GM12878 (cell line): ENCODE results near the gene RYR2. TPM values are rescaled to one million over a fixed set of nuclear protein-coding genes. Genes with fewer than 3 reads are reported as not detected.

Experiments
- ATAC-seq: fragments of 200-7000 bp; cut with Tn5 transposase; 3 replicates; pipeline ENCODE4 v1.9.1; 2020; ENCODE audit warnings: mild to moderate bottlenecking, moderate library complexity
- BruUV-seq: library from RNA; stranded (reverse); fragments of 400-500 nt; replicated peaks from 2 replicates; lab custom pipeline; 2021; lab: Mats Ljungman, UMichigan
- CTCF ChIA-PET: fragments of 300-600 bp; sonication (Branson Sonifier 250); formaldehyde crosslinking; extraction: SDS; loops from one replicate; lab custom pipeline; 2021; ENCODE audit warnings: inconsistent platforms; lab: Yijun Ruan, JAX
- POLR2A ChIA-PET: fragments of 350-600 bp; formaldehyde crosslinking; extraction: SDS; loops from one replicate; lab custom pipeline; 2021; ENCODE audit warnings: inconsistent platforms; lab: Charles Lee
- RAD21 ChIA-PET: fragments of 300-600 bp; sonication (Branson Sonifier 250); formaldehyde crosslinking; loops from one replicate; lab custom pipeline; 2023; ENCODE audit warnings: antibody characterized with exemption; ENCODE audit not compliant: unreplicated experiment; lab: Charles Lee
- SMC1A ChIA-PET: fragments of 300-600 bp; sonication (Branson Sonifier 250); formaldehyde crosslinking; loops from one replicate; lab custom pipeline; 2023; ENCODE audit not compliant: unreplicated experiment, uncharacterized antibody; lab: Charles Lee
- DNase-seq: peaks from one replicate; pipeline ENCODE4 v3.0.0-alpha.2; 2011; ENCODE audit warnings: low read depth, low spot score
- FAIRE-seq: peaks from 3 replicates; lab custom pipeline; 2011; peaks lifted over from hg19 to GRCh38; lab: Jason Lieb, UNC
- H2AFZ ChIP-seq: 2 replicates; pipeline ENCODE4 v1.6.0; 2011; ENCODE audit warnings: low read depth, low read length, control low read depth; ENCODE audit not compliant: control insufficient read depth
- H3K27ac ChIP-seq: 2 replicates; pipeline ENCODE4 v1.5.1; 2011; ENCODE audit warnings: control low read depth; ENCODE audit not compliant: control insufficient read depth, insufficient read depth
- H3K27me3 ChIP-seq, 2 experiments: replicated peaks in 1 of 2; 2 replicates each; pipeline versions ENCODE4 v1.6.0 to v1.6.1; 2011; ENCODE audit warnings: low read length in 1 of 2; ENCODE audit not compliant: control insufficient read depth in 2 of 2, insufficient read depth in 2 of 2
- H3K36me3 ChIP-seq, 2 experiments: 2 replicates each; pipeline ENCODE4 v1.5.1; 2011; ENCODE audit warnings: low read length in 1 of 2; ENCODE audit not compliant: control insufficient read depth in 2 of 2, insufficient read depth in 2 of 2
- H3K4me1 ChIP-seq: 2 replicates; pipeline ENCODE4 v1.6.1; 2011; ENCODE audit warnings: mild to moderate bottlenecking, low read length, moderate library complexity, mixed read lengths; ENCODE audit not compliant: control insufficient read depth, insufficient read depth
- H3K4me2 ChIP-seq: 2 replicates; pipeline ENCODE4 v1.6.0; 2011; ENCODE audit warnings: control low read depth; ENCODE audit not compliant: control insufficient read depth, insufficient read depth
- H3K4me3 ChIP-seq: fragments of 200-600 bp; sonication (generic); 2 replicates; pipeline ENCODE4 v1.5.1; 2016
- H3K79me2 ChIP-seq: 2 replicates; pipeline ENCODE4 v1.6.0; 2011; ENCODE audit warnings: low read length; ENCODE audit not compliant: control insufficient read depth, insufficient read depth
- H3K9ac ChIP-seq: 2 replicates; pipeline ENCODE4 v1.8.0; 2011; ENCODE audit warnings: low read length, control low read depth, mixed read lengths; ENCODE audit not compliant: control insufficient read depth, insufficient read depth
- H3K9me3 ChIP-seq: replicated peaks from 3 replicates; pipeline ENCODE4 v1.5.1; 2011; ENCODE audit warnings: mild to moderate bottlenecking, low read length; ENCODE audit not compliant: control insufficient read depth, insufficient read depth
- H4K20me1 ChIP-seq: 2 replicates; pipeline ENCODE4 v1.6.0; 2011; ENCODE audit not compliant: control insufficient read depth, insufficient read depth
- BMI1 ChIP-seq: fragments of 450-650 bp; IDR thresholded peaks from 2 replicates; pipeline ENCODE4 v1.6.1; 2016; ENCODE audit warnings: mild to moderate bottlenecking, moderate library complexity, borderline replicate concordance
- CBX5 ChIP-seq: sonication (generic); IDR thresholded peaks from 2 replicates; pipeline ENCODE4 v1.6.1; 2016; ENCODE audit warnings: low read depth, moderate library complexity, mild to moderate bottlenecking, inconsistent platforms
- CREM ChIP-seq: IDR thresholded peaks from 2 replicates; pipeline ENCODE4 v1.6.1; 2014; ENCODE audit warnings: antibody characterized with exemption, low read depth
- CTCF ChIP-seq, 3 experiments: IDR thresholded peaks in 2 of 3; conservative IDR thresholded peaks in 1 of 3; 2 replicates each; pipeline ENCODE4 v1.5.1; 2011; ENCODE audit warnings: low read depth in 3 of 3, low read length in 3 of 3, mild to moderate bottlenecking in 3 of 3, control low read depth in 2 of 3, moderate library complexity in 2 of 3, inconsistent platforms in 1 of 3, mixed read lengths in 1 of 3; ENCODE audit not compliant: control insufficient read depth in 2 of 3, insufficient read depth in 1 of 3; ENCODE audit errors: extremely low read depth in 1 of 3
- FOXK2 ChIP-seq: fragments of 450-650 bp; IDR thresholded peaks from 2 replicates; pipeline ENCODE4 v1.6.1; 2017; ENCODE audit warnings: mild to moderate bottlenecking, moderate library complexity
- HDGF ChIP-seq: fragments of 450-650 bp; IDR thresholded peaks from 2 replicates; pipeline ENCODE4 v1.6.1; 2016; ENCODE audit warnings: antibody characterized with exemption
- KAT2A ChIP-seq: conservative IDR thresholded peaks from 2 replicates; pipeline ENCODE4 v1.6.1; 2011; ENCODE audit warnings: low read depth, low read length; ENCODE audit not compliant: control insufficient read depth
- MTA3 ChIP-seq: IDR thresholded peaks from 2 replicates; pipeline ENCODE4 v1.6.1; 2012; ENCODE audit warnings: low read length, inconsistent platforms, borderline replicate concordance
- NR2C1 ChIP-seq: fragments of 450-650 bp; IDR thresholded peaks from 2 replicates; pipeline ENCODE4 v1.6.1; 2017; ENCODE audit warnings: antibody characterized with exemption, mild to moderate bottlenecking, moderate library complexity
- TCF3 ChIP-seq: IDR thresholded peaks from 2 replicates; pipeline ENCODE4 v1.6.1; 2012; ENCODE audit warnings: low read depth, mild to moderate bottlenecking, low read length, borderline replicate concordance; ENCODE audit not compliant: insufficient read depth
- USF2 ChIP-seq: IDR thresholded peaks from 2 replicates; pipeline ENCODE4 v1.6.1; 2011; ENCODE audit warnings: low read depth, low read length, improper control_type of control experiment, borderline replicate concordance
- ZNF217 ChIP-seq: fragments of 450-650 bp; IDR thresholded peaks from 2 replicates; pipeline ENCODE4 v1.6.1; 2017; ENCODE audit warnings: antibody characterized with exemption, mild to moderate bottlenecking
- ZZZ3 ChIP-seq: IDR thresholded peaks from 2 replicates; pipeline ENCODE4 v1.6.1; 2011; ENCODE audit warnings: low read depth; ENCODE audit not compliant: control insufficient read depth, insufficient read length
- WGBS: methylation state at CpG from one replicate; pipeline ENCODE4 v1.1.6; 2016; ENCODE audit warnings: low lambda C conversion rate; ENCODE audit not compliant: insufficient replicate concordance, insufficient coverage; ENCODE audit errors: missing lambda C conversion rate; 5-methylcytosine and 5-hydroxymethylcytosine counted together
- in situ Hi-C: fragments of 300-500 bp; cut with MboI; formaldehyde crosslinking; loops from 9 replicates; pipeline ENCODE4 v1.14.3; 2018; ENCODE audit warnings: mixed read lengths
- intact Hi-C: fragments of 100-400 bp; cut with micrococcal nuclease; formaldehyde crosslinking; loops from one replicate; pipeline ENCODE4 v1.14.2; 2022; ENCODE audit not compliant: unreplicated experiment
- polyA plus RNA-seq, 11 experiments: library from polyadenylated mRNA; depleted of rRNA in 4 of 11; unstranded in 6 of 11; stranded (reverse) in 5 of 11; fragments of >200 nt; fragmentation: Nextera tagmentation in 4 of 11; fragmentation: Illumina TruSeq in 1 of 11; extraction: Ambion mirVana in 4 of 11; extraction: Trizol in 1 of 11; gene quantifications; 1 replicate in 1 of 11; 2 replicates in 10 of 11; pipeline versions ENCODE4 v1.2.1 to v1.2.3, GENCODE V29; 2011 to 2016; ENCODE audit warnings: inconsistent platforms in 2 of 11, missing spikeins in 2 of 11, low read depth in 1 of 11
- total RNA-seq, 4 experiments: library from RNA; depleted of rRNA in 3 of 4; stranded (reverse); fragments of >200 nt in 3 of 4; fragmentation: Illumina TruSeq in 1 of 4; extraction: Trizol in 1 of 4; gene quantifications; 2 replicates each; pipeline versions ENCODE4 v1.2.1 to v1.2.3, GENCODE V29; 2013 to 2021

Gene RYR2
- total and polyA plus RNA-seq, 10 of the 15 experiments (the other 5 are each of a cell fraction or from before 2014, with no cell fraction given), result 0.01 to 0.04 TPM; not detected in 8

GRCh38 chr1:237681210-237681609 is 639.2 kb downstream of the RYR2 start:
- RAD21 ChIA-PET, result no interaction called here
- WGBS, result 35% methylated on average over 6 of the region's 6 CpGs
- intact Hi-C loops, result no loop called here
- no peak overlapping the region for H3K9ac ChIP-seq
- H3K9me3 ChIP-seq, result no peaks in the 10 kb centered on the region
- ATAC-seq (no peak), FAIRE-seq (no peak), DNase-seq (no peak)
- H3K27me3 ChIP-seq, result no peaks in the 10 kb centered on the region
- no peak for TF ChIP-seq HDGF
- no peak for TF ChIP-seq CTCF (IDR thresholded peaks at IDR 0.05 in 2 of 3, conservative IDR thresholded peaks at IDR 0.05 in 1 of 3; ENCODE audit: control insufficient read depth in 2 of 3, extremely low read depth in 1 of 3, insufficient read depth in 1 of 3, low read depth in 3 of 3, low read length in 3 of 3)
- TF ChIP-seq CREM, result no peak
- TF ChIP-seq NR2C1, result no peak
- TF ChIP-seq BMI1, result no peak
- H3K79me2 ChIP-seq, result no peaks in the 10 kb centered on the region
- no peak overlapping the region for H2AFZ ChIP-seq
- CTCF ChIA-PET, result interaction anchor here (0.6 kb wide), 1 partner anchor 151 kb away, joined by 3 read pairs; no protein-coding TSS in a partner anchor
- BruUV-seq, result no TSS peak
- SMC1A ChIA-PET, result no interaction called here
- no peak overlapping the region for H3K4me3 ChIP-seq
- H3K27ac ChIP-seq, result no peak overlapping the region
- H3K4me2 ChIP-seq, result no peak overlapping the region
- no peaks in the 10 kb centered on the region for H3K36me3 ChIP-seq
- H3K4me1 ChIP-seq, result no peaks in the 10 kb centered on the region
- in situ Hi-C loops, result no loop called here
- POLR2A ChIA-PET, result no interaction called here
- H4K20me1 ChIP-seq, result no peaks in the 10 kb centered on the region

GRCh38 chr1:237684236-237684635 is 642.3 kb downstream of the RYR2 start:
- H3K9me3 ChIP-seq, result no peaks in the 10 kb centered on the region
- intact Hi-C loops (no loop called here), in situ Hi-C loops (no loop called here)
- H4K20me1 ChIP-seq, result no peaks in the 10 kb centered on the region
- H3K27me3 ChIP-seq, result no peaks in the 10 kb centered on the region
- ChIA-PET POLR2A (no interaction called here), SMC1A (no interaction called here), CTCF (no interaction called here), RAD21 (no interaction called here)
- no peak overlapping the region for H2AFZ ChIP-seq
- H3K79me2 ChIP-seq, result no peaks in the 10 kb centered on the region
- H3K4me1 ChIP-seq, result no peaks in the 10 kb centered on the region
- H3K9ac ChIP-seq, result no peak overlapping the region
- H3K27ac ChIP-seq, result no peak overlapping the region
- ATAC-seq, result no peak
- 35% methylated on average over 6 of the region's 6 CpGs for WGBS
- DNase-seq, result no peak
- no peak overlapping the region for H3K4me3 ChIP-seq
- no peak for FAIRE-seq
- no peak overlapping the region for H3K4me2 ChIP-seq
- no TSS peak for BruUV-seq
- H3K36me3 ChIP-seq, result no peaks in the 10 kb centered on the region
- TF ChIP-seq USF2 (no peak), ZZZ3 (no peak), FOXK2 (no peak), CTCF (IDR thresholded peaks at IDR 0.05 in 2 of 3, conservative IDR thresholded peaks at IDR 0.05 in 1 of 3; ENCODE audit: control insufficient read depth in 2 of 3, extremely low read depth in 1 of 3, insufficient read depth in 1 of 3, low read depth in 3 of 3, low read length in 3 of 3) (no peak), KAT2A (no peak), MTA3 (no peak), ZNF217 (no peak), CBX5 (no peak), TCF3 (no peak)
